K562 (cell line): ENCODE results near the gene CCDC9. TPM values are rescaled to one million over a fixed set of nuclear protein-coding genes. Genes with fewer than 3 reads are reported as not detected.
A peak's percentile ranks its signal among the peaks of the same experiment; 100 is the strongest.

Experiments
- ARID4B ChIP-seq: sonication (generic); formaldehyde crosslinking; IDR thresholded peaks from 2 replicates; pipeline ENCODE4 v1.8.0; 2022; ENCODE audit warnings: mild to moderate bottlenecking, missing genetic modification reagents
- BACH1 ChIP-seq: fragments of 200-800 bp; sonication (Bioruptor generic); IDR thresholded peaks from 2 replicates; pipeline ENCODE4 v1.6.1; 2016; ENCODE audit warnings: missing genetic modification characterization, missing compliant biosample characterization
- CCAR2 ChIP-seq: fragments of 200-400 bp; formaldehyde crosslinking; IDR thresholded peaks from 2 replicates; pipeline ENCODE4 v1.6.1; 2017; ENCODE audit warnings: mild to moderate bottlenecking, low read depth, low read length
- FOXA3 ChIP-seq, 2 experiments: fragments of 450-650 bp in 1 of 2; sonication (generic) in 1 of 2; formaldehyde crosslinking; IDR thresholded peaks in 1 of 2; conservative IDR thresholded peaks in 1 of 2; 2 replicates each; pipeline versions ENCODE4 v1.4.0 to v1.8.0; 2020 to 2022; ENCODE audit warnings: mild to moderate bottlenecking in 2 of 2, missing genetic modification reagents in 1 of 2
- FUS ChIP-seq: fragments of 200-400 bp; formaldehyde crosslinking; optimal IDR thresholded peaks from 2 replicates; pipeline ENCODE3; 2017; ENCODE audit warnings: low read depth, low read length
- HMG20A ChIP-seq: fragments of 450-650 bp; formaldehyde crosslinking; conservative IDR thresholded peaks from 2 replicates; pipeline ENCODE4 v1.4.0; 2020; ENCODE audit warnings: mild to moderate bottlenecking, mixed read lengths
- KAT8 ChIP-seq: fragments of 450-650 bp; IDR thresholded peaks from 2 replicates; pipeline ENCODE4 v1.6.1; 2016; ENCODE audit warnings: low read depth, mild to moderate bottlenecking
- LCOR ChIP-seq: sonication (generic); formaldehyde crosslinking; IDR thresholded peaks from 2 replicates; pipeline ENCODE4 v1.8.0; 2022; ENCODE audit warnings: mild to moderate bottlenecking, missing genetic modification reagents
- PTTG1 ChIP-seq: fragments of 450-650 bp; IDR thresholded peaks from 2 replicates; pipeline ENCODE4 v1.6.1; 2016; ENCODE audit warnings: low read depth, mild to moderate bottlenecking, missing genetic modification characterization, missing compliant biosample characterization
- SP1 ChIP-seq: sonication (generic); formaldehyde crosslinking; IDR thresholded peaks from 2 replicates; pipeline ENCODE4 v1.8.1; 2022; ENCODE audit warnings: mild to moderate bottlenecking, missing genetic modification reagents
- YY1 ChIP-seq, 3 experiments: IDR thresholded peaks; 2 replicates each; pipeline ENCODE4 v1.6.1; 2011; ENCODE audit warnings: low read length in 2 of 3, mild to moderate bottlenecking in 2 of 3, moderate library complexity in 2 of 3, borderline replicate concordance in 1 of 3, control low read depth in 1 of 3, low read depth in 1 of 3; ENCODE audit not compliant: insufficient read depth in 3 of 3, insufficient replicate concordance in 2 of 3, control insufficient read depth in 1 of 3, insufficient read length in 1 of 3; ENCODE audit errors: extremely low read depth in 1 of 3
- ZBTB17 ChIP-seq: fragments of 450-650 bp; formaldehyde crosslinking; IDR thresholded peaks from 2 replicates; pipeline ENCODE4 v1.4.0; 2020; ENCODE audit warnings: mild to moderate bottlenecking
- ZBTB7A ChIP-seq: IDR thresholded peaks from 2 replicates; pipeline ENCODE4 v1.6.1; 2011; ENCODE audit warnings: low read depth, mild to moderate bottlenecking, low read length, moderate library complexity, borderline replicate concordance; ENCODE audit not compliant: control insufficient read depth
- ZNF778 ChIP-seq: fragments of 450-650 bp; formaldehyde crosslinking; IDR thresholded peaks from 2 replicates; pipeline ENCODE4 v1.4.0; 2020; ENCODE audit warnings: mild to moderate bottlenecking, moderate library complexity
- polyA plus RNA-seq, 8 experiments: library from polyadenylated mRNA; depleted of rRNA in 4 of 8; stranded (reverse) in 5 of 8; unstranded in 3 of 8; fragments of >200 nt; fragmentation: Nextera tagmentation in 2 of 8; fragmentation: Illumina TruSeq in 1 of 8; extraction: Ambion mirVana in 2 of 8; extraction: Trizol in 1 of 8; gene quantifications; 2 replicates each; pipeline versions ENCODE4 v1.2.1 to v1.2.3, GENCODE V29; 2011 to 2014; ENCODE audit warnings: inconsistent platforms in 1 of 8, missing spikeins in 1 of 8
- total RNA-seq, 7 experiments: library from RNA; depleted of rRNA in 6 of 7; stranded (reverse); fragments of >200 nt in 6 of 7; fragmentation: Illumina TruSeq in 2 of 7; extraction: Trizol in 2 of 7; gene quantifications; 2 replicates each; pipeline versions ENCODE4 v1.2.1 to v1.2.3, GENCODE V29; 2011 to 2021; ENCODE audit warnings: low replicate concordance in 1 of 7
- TF ChIP-seq, protein P1 (sequence below): fragments of 450-650 bp; formaldehyde crosslinking; IDR thresholded peaks from 2 replicates; pipeline ENCODE4 v1.4.0; 2020; ENCODE audit warnings: mild to moderate bottlenecking, moderate library complexity
- TF ChIP-seq, protein P2 (sequence below): fragments of 250-450 bp; sonication (Bioruptor Pico); IDR thresholded peaks from 2 replicates; pipeline ENCODE4 v1.4.0; 2020; ENCODE audit warnings: mild to moderate bottlenecking, moderate library complexity
- TF ChIP-seq, protein P3 (sequence below), 2 experiments: fragments of 450-650 bp; conservative IDR thresholded peaks; 2 replicates each; pipeline ENCODE4 v1.6.1; 2017; ENCODE audit warnings: mild to moderate bottlenecking in 2 of 2, moderate library complexity in 2 of 2

CCDC9 gene
- total and polyA plus RNA-seq, 9 of the 15 experiments (the other 6 are each of a cell fraction or from before 2014, with no cell fraction given) = 0.23 to 38.6 (median 8.4) TPM

- TF ChIP-seq CCAR2 (no peak), FOXA3 (CRISPR knock-in tag; conservative IDR thresholded peaks at IDR 0.05 in 1 of 2, IDR thresholded peaks at IDR 0.05 in 1 of 2) (no peak), LCOR (CRISPR knock-in tag) (peak; percentile 82), BACH1 (tag) (0 out of 2 replicates have a peak, but pooled peaks have one; percentile 24), HMG20A (no peak), ZBTB17 (CRISPR knock-in tag) (no peak), ARID4B (CRISPR knock-in tag) (no peak), FUS (no peak), SP1 (CRISPR knock-in tag) (peak; percentile 48; the same call in 1 of the 2 replicates), ZBTB7A (no peak), YY1 (IDR thresholded peaks at IDR 0.05; ENCODE audit: borderline replicate concordance in 1 of 3, control insufficient read depth in 1 of 3, extremely low read depth in 1 of 3, insufficient read depth in 3 of 3, insufficient read length in 1 of 3, insufficient replicate concordance in 2 of 3, low read depth in 1 of 3, low read length in 2 of 3) (peak in 2 of 3 experiments; percentile 25 to 48), ZNF778 (no peak), PTTG1 (tag) (no peak), KAT8 (no peak)
- TF ChIP-seq, protein P1, sequence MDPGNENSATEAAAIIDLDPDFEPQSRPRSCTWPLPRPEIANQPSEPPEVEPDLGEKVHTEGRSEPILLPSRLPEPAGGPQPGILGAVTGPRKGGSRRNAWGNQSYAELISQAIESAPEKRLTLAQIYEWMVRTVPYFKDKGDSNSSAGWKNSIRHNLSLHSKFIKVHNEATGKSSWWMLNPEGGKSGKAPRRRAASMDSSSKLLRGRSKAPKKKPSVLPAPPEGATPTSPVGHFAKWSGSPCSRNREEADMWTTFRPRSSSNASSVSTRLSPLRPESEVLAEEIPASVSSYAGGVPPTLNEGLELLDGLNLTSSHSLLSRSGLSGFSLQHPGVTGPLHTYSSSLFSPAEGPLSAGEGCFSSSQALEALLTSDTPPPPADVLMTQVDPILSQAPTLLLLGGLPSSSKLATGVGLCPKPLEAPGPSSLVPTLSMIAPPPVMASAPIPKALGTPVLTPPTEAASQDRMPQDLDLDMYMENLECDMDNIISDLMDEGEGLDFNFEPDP (CRISPR knock-in tag) = no peak
- TF ChIP-seq, protein P2, sequence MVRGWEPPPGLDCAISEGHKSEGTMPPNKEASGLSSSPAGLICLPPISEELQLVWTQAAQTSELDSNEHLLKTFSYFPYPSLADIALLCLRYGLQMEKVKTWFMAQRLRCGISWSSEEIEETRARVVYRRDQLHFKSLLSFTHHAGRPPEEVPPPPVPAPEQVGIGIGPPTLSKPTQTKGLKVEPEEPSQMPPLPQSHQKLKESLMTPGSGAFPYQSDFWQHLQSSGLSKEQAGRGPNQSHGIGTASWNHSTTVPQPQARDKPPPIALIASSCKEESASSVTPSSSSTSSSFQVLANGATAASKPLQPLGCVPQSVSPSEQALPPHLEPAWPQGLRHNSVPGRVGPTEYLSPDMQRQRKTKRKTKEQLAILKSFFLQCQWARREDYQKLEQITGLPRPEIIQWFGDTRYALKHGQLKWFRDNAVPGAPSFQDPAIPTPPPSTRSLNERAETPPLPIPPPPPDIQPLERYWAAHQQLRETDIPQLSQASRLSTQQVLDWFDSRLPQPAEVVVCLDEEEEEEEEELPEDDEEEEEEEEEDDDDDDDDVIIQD = no peak
- TF ChIP-seq, protein P3, sequence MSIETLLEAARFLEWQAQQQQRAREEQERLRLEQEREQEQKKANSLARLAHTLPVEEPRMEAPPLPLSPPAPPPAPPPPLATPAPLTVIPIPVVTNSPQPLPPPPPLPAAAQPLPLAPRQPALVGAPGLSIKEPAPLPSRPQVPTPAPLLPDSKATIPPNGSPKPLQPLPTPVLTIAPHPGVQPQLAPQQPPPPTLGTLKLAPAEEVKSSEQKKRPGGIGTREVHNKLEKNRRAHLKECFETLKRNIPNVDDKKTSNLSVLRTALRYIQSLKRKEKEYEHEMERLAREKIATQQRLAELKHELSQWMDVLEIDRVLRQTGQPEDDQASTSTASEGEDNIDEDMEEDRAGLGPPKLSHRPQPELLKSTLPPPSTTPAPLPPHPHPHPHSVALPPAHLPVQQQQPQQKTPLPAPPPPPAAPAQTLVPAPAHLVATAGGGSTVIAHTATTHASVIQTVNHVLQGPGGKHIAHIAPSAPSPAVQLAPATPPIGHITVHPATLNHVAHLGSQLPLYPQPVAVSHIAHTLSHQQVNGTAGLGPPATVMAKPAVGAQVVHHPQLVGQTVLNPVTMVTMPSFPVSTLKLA (conservative IDR thresholded peaks at IDR 0.05) = peak; percentile 60 to 69
Measured at GRCh38 chr19:47247308-47247990, 8.9 kb upstream of the CCDC9 start (continued).
